ENCODE results near the gene TNKS1BP1.

Gene TNKS1BP1

DNA sequence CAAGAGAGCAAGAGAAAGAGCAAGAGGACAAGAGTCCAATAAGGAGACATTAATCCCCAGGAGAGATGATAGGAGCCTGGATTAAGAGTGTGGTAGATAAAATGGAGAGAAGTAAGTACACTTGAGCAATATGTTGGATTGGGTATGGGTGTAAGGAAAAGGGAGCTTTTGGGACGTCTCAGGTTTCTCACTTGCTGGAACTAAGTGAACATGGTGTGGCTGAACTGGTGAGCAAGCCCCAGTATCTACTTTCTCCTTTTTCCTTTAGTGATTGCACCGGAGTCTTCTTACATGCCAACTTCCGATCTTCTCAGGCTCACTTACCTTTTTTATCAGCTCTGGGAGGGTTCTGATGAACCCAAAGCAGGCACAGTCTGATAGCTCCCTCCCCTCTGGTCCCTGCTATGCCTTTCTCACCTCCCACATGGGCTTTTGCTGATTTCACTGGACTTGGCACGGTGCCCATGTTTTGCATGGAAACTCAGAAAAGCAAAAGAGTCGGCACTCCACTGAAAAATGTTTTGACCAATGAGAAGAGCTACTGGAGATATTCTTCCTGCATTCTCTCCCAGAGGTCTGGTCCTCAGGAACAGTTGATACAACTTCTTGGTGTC, 73.2 kb downstream of the TNKS1BP1 start:
- in situ Hi-C loops (cut with MboI; ENCODE audit: low pct_unique_long_range_greater_than_20kb, low sequenced_read_pairs, unreplicated experiment) = no loop called here
- TF ChIP-seq, protein P1, sequence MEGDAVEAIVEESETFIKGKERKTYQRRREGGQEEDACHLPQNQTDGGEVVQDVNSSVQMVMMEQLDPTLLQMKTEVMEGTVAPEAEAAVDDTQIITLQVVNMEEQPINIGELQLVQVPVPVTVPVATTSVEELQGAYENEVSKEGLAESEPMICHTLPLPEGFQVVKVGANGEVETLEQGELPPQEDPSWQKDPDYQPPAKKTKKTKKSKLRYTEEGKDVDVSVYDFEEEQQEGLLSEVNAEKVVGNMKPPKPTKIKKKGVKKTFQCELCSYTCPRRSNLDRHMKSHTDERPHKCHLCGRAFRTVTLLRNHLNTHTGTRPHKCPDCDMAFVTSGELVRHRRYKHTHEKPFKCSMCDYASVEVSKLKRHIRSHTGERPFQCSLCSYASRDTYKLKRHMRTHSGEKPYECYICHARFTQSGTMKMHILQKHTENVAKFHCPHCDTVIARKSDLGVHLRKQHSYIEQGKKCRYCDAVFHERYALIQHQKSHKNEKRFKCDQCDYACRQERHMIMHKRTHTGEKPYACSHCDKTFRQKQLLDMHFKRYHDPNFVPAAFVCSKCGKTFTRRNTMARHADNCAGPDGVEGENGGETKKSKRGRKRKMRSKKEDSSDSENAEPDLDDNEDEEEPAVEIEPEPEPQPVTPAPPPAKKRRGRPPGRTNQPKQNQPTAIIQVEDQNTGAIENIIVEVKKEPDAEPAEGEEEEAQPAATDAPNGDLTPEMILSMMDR (IDR thresholded peaks at IDR 0.05; ENCODE audit: extremely low read depth, insufficient read depth, missing control alignments) = no peak
- DNase-seq (ENCODE audit: low spot score) = no peak

DNA sequence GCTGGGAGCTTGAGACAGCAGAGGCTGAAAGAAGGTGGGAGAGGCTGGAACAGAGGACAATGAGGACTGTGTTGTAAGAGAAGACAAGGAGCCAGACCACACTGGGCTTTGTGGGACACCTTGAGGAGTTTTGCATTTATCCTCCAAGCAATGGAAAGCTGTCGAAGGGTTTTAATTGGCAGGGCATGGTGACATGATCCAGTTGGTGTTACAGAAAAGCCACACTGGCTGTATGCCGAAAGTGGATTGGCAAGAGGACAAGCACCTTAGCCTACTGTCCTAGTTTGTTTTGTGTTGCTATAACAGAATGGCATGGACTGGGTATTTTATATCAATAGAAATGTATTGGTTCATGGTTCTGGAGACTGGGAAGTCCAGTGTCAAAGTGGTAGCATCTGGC, 73.7 kb downstream of the TNKS1BP1 start:
- DNase-seq (ENCODE audit: low spot score) = no peak
- in situ Hi-C loops (cut with MboI; ENCODE audit: low pct_unique_long_range_greater_than_20kb, low sequenced_read_pairs, unreplicated experiment) = no loop called here
- TF ChIP-seq, protein P1 (IDR thresholded peaks at IDR 0.05; ENCODE audit: extremely low read depth, insufficient read depth, missing control alignments) = no peak

All from GM13977 (cell line).